Neural cell (in vitro differentiated cells): ENCODE results near the gene STX8.
A peak's percentile ranks its signal among the peaks of the same experiment; 100 is the strongest.

ENCODE experiments used
- EP300 ChIP-seq: fragments of 450-650 bp; conservative IDR thresholded peaks from 2 replicates; pipeline ENCODE4 v1.6.1; 2014; ENCODE audit warnings: antibody characterized with exemption, mild to moderate bottlenecking, moderate library complexity; ENCODE audit not compliant: poor library complexity, severe bottlenecking
- RAD21 ChIP-seq: fragments of 450-650 bp; conservative IDR thresholded peaks from 2 replicates; pipeline ENCODE4 v1.6.1; 2014; ENCODE audit warnings: antibody characterized with exemption, mild to moderate bottlenecking, moderate library complexity
- TF ChIP-seq, protein P1 (sequence below): fragments of 450-650 bp; IDR thresholded peaks from 2 replicates; pipeline ENCODE4 v1.5.1; 2014; ENCODE audit warnings: antibody characterized with exemption, mild to moderate bottlenecking, moderate library complexity; ENCODE audit not compliant: poor library complexity, severe bottlenecking

DNA sequence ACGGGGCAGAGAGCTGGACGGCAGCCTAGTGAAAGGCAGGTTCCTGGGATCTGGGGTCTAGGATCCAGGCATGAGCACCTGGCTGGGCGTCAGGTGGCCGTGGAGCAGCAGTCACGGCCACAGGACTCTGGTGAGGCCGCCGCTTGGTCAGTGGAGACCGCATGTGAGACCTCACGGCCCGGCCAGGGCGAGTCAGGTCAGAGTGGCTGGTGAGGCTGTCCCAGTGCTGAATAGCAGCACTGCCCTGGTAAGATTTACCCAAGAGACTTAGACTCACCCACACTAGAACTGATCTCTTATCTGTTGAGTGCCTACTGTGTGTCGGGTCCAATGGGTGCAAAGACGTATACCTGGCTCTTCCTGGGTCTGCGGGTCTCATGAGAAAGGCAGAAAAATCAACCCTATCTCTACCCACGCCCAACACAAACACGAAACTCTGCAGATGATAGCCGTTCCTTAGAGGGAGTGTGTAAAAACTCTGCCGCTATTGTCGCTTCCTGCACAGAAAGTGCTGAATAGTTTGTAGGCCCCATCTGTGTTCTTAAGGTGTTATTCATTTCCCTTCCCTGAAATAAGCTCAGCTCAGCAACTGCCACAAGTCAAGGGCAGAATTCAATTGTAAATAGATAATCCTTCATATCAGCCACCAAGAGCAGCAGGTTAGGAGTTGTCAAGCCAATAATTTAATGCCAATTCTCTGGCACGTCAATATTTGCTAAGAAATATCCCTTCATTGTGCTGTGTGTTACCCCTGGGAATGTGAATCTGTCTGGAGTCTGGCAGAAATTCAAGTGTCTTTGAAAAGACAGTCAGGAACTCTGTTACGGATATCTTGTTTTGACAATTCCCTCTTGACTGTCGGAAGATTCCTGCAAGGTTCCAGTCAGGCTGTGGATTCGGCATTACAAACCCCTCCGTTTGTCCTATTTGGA lies 314.3 kb downstream of the STX8 start:
- TF ChIP-seq, protein P1, sequence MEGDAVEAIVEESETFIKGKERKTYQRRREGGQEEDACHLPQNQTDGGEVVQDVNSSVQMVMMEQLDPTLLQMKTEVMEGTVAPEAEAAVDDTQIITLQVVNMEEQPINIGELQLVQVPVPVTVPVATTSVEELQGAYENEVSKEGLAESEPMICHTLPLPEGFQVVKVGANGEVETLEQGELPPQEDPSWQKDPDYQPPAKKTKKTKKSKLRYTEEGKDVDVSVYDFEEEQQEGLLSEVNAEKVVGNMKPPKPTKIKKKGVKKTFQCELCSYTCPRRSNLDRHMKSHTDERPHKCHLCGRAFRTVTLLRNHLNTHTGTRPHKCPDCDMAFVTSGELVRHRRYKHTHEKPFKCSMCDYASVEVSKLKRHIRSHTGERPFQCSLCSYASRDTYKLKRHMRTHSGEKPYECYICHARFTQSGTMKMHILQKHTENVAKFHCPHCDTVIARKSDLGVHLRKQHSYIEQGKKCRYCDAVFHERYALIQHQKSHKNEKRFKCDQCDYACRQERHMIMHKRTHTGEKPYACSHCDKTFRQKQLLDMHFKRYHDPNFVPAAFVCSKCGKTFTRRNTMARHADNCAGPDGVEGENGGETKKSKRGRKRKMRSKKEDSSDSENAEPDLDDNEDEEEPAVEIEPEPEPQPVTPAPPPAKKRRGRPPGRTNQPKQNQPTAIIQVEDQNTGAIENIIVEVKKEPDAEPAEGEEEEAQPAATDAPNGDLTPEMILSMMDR, result no peak
- TF ChIP-seq EP300 (peak; percentile 66), RAD21 (no peak)
